Measurements from ENCODE around the gene IFITM1. TPM values are rescaled to one million over a fixed set of nuclear protein-coding genes. Genes with fewer than 3 reads are reported as not detected.
"Not testable (repeated sequence)": the region's sequence is repeated elsewhere in the genome, so short reads cannot be mapped to it uniquely, and the experiment has no call there.

IFITM1 gene
- total and polyA plus RNA-seq, 2 of the 4 experiments (the other 2 are of a cell fraction): 24.2 to 68.9 TPM

GRCh38 chr11:285894-286220, 28.0 kb upstream of the IFITM1 start:
- no peaks in the 10 kb centered on the region for H4K20me1 ChIP-seq (ENCODE audit: insufficient read depth, low read length)
- no peak overlapping the region for H3K14ac ChIP-seq (replicated peaks; ENCODE audit: low read depth, low read length)
- no peak for ATAC-seq (ENCODE audit: low read depth)
- in situ Hi-C loops (cut with MboI; ENCODE audit: low sequenced_read_pairs) (loop anchor here (10.0 kb wide), 1 partner anchor 61 kb away; no protein-coding TSS in a partner anchor), dilution Hi-C loops (cut with HindIII; ENCODE audit: low sequenced_read_pairs, unreplicated experiment) (no loop called here), intact Hi-C loops (cut with micrococcal nuclease) (no loop called here)
- H2BK5ac ChIP-seq (ENCODE audit: low read depth, low read length, poor library complexity, severe bottlenecking): no peak overlapping the region
- H3K9ac ChIP-seq (ENCODE audit: low read depth, low read length): no peak overlapping the region
- no peak overlapping the region for H3K27ac ChIP-seq (ENCODE audit: insufficient read depth, low read length)
- H4K5ac ChIP-seq (ENCODE audit: low read depth, low read length): no peak overlapping the region
- H3K4me3 ChIP-seq (ENCODE audit: insufficient read depth, low read depth, low read length): no peak overlapping the region
- BruUV-seq (replicated peaks): no TSS peak
- TF ChIP-seq RFX5 (IDR thresholded peaks at IDR 0.05; ENCODE audit: low read depth, low read length) (no peak), MAFK (IDR thresholded peaks at IDR 0.05; ENCODE audit: low read depth, low read length) (no peak), NFE2L2 (IDR thresholded peaks at IDR 0.05; ENCODE audit: low read depth, low read length) (no peak), MAZ (IDR thresholded peaks at IDR 0.05; ENCODE audit: borderline replicate concordance, low read depth, low read length) (no peak), CTCF (conservative IDR thresholded peaks at IDR 0.05; ENCODE audit: low read depth, low read length) (no peak), MXI1 (IDR thresholded peaks at IDR 0.05; ENCODE audit: borderline replicate concordance, low read depth, low read length) (no peak)
- CTCF ChIA-PET: no interaction called here
- H2BK120ac ChIP-seq (ENCODE audit: low read depth, low read length): no peak overlapping the region
- H2AK9ac ChIP-seq (replicated peaks; ENCODE audit: low read depth, low read length, poor library complexity): no peak overlapping the region
- H3K79me1 ChIP-seq (ENCODE audit: low read depth in 1 of 2, low read length in 2 of 2): peaks cover 0 to 7% of the 10 kb centered on the region in 2 experiments; a peak in 3 of 4 replicates
- H3K4ac ChIP-seq (ENCODE audit: low read depth, low read length): no peak overlapping the region
- DNase-seq: no peak
- no peak overlapping the region for H3K23ac ChIP-seq (ENCODE audit: low read depth, low read length)
- no peaks in the 10 kb centered on the region for H3K9me1 ChIP-seq (ENCODE audit: insufficient read depth, low read length)
- POLR2A ChIA-PET (ENCODE audit: unreplicated experiment): no interaction called here
- no peaks in the 10 kb centered on the region for H3K9me3 ChIP-seq (ENCODE audit: control insufficient read depth, insufficient read depth, low read length)
- H2BK15ac ChIP-seq (ENCODE audit: low read depth, low read length): no peak overlapping the region
- H3K56ac ChIP-seq (ENCODE audit: extremely low read depth, insufficient read depth, low read length): no peak overlapping the region
- H3K27me3 ChIP-seq (ENCODE audit: control insufficient read depth, insufficient read depth, low read length): peaks cover 44% of the 10 kb centered on the region
- WGBS, 2 experiments (ENCODE audit: extremely low coverage in 2 of 2, insufficient read length in 1 of 2): no CpG with 5 or more reads among the region's 8 CpGs
- H3K4me2 ChIP-seq (ENCODE audit: low read depth, low read length): no peak overlapping the region
- H3K18ac ChIP-seq (ENCODE audit: low read depth, low read length): no peak overlapping the region
- no peak overlapping the region for H4K91ac ChIP-seq (ENCODE audit: insufficient read depth, low read depth, low read length)
- H2AFZ ChIP-seq (replicated peaks; ENCODE audit: low read length, poor library complexity): peak overlapping the region; percentile 62
- H4K8ac ChIP-seq (ENCODE audit: low read depth in 2 of 2, low read length in 2 of 2): no peak overlapping the region
- H2BK20ac ChIP-seq (ENCODE audit: low read depth, low read length): no peak overlapping the region
- no peak overlapping the region for H2AK5ac ChIP-seq (ENCODE audit: low read depth, low read length)
- H3K4me1 ChIP-seq (ENCODE audit: control insufficient read depth, insufficient read depth, low read length): peaks cover 4% of the 10 kb centered on the region; the same call in 1 of the 2 replicates
- peaks cover 2% of the 10 kb centered on the region; the same call in 1 of the 2 replicates for H3K36me3 ChIP-seq (ENCODE audit: control insufficient read depth, insufficient read depth, low read length)

GRCh38 chr11:286977-287820, 26.6 kb upstream of the IFITM1 start:
- H3K9me3 ChIP-seq (ENCODE audit: control insufficient read depth, insufficient read depth, low read length); H2AK5ac ChIP-seq (ENCODE audit: low read depth, low read length); H3K18ac ChIP-seq (ENCODE audit: low read depth, low read length); H3K4ac ChIP-seq (ENCODE audit: low read depth, low read length); H3K79me1 ChIP-seq (ENCODE audit: low read depth in 1 of 2, low read length in 2 of 2); H3K27ac ChIP-seq (ENCODE audit: insufficient read depth, low read length); BruUV-seq (replicated peaks); H3K4me2 ChIP-seq (ENCODE audit: low read depth, low read length); H4K91ac ChIP-seq (ENCODE audit: insufficient read depth, low read depth, low read length); H3K9me1 ChIP-seq (ENCODE audit: insufficient read depth, low read length); H3K56ac ChIP-seq (ENCODE audit: extremely low read depth, insufficient read depth, low read length); dilution Hi-C loops (cut with HindIII; ENCODE audit: low sequenced_read_pairs, unreplicated experiment); H4K5ac ChIP-seq (ENCODE audit: low read depth, low read length); H3K4me1 ChIP-seq (ENCODE audit: control insufficient read depth, insufficient read depth, low read length); H2BK15ac ChIP-seq (ENCODE audit: low read depth, low read length); H4K8ac ChIP-seq (ENCODE audit: low read depth in 2 of 2, low read length in 2 of 2); H3K23ac ChIP-seq (ENCODE audit: low read depth, low read length); H3K36me3 ChIP-seq (ENCODE audit: control insufficient read depth, insufficient read depth, low read length); intact Hi-C loops (cut with micrococcal nuclease); H2AFZ ChIP-seq (replicated peaks; ENCODE audit: low read length, poor library complexity); H2BK120ac ChIP-seq (ENCODE audit: low read depth, low read length); H2BK20ac ChIP-seq (ENCODE audit: low read depth, low read length); CTCF ChIA-PET; ATAC-seq (ENCODE audit: low read depth); DNase-seq; H2AK9ac ChIP-seq (replicated peaks; ENCODE audit: low read depth, low read length, poor library complexity); H2BK5ac ChIP-seq (ENCODE audit: low read depth, low read length, poor library complexity, severe bottlenecking); H3K4me3 ChIP-seq (ENCODE audit: insufficient read depth, low read depth, low read length); H3K9ac ChIP-seq (ENCODE audit: low read depth, low read length); H3K14ac ChIP-seq (replicated peaks; ENCODE audit: low read depth, low read length); POLR2A ChIA-PET (ENCODE audit: unreplicated experiment); H4K20me1 ChIP-seq (ENCODE audit: insufficient read depth, low read length): not testable (repeated sequence)
- in situ Hi-C loops (cut with MboI; ENCODE audit: low sequenced_read_pairs): loop anchor here (10.0 kb wide), 1 partner anchor 62 kb away; no protein-coding TSS in a partner anchor
- H3K27me3 ChIP-seq (ENCODE audit: control insufficient read depth, insufficient read depth, low read length): peaks cover 31% of the 10 kb centered on the region
- WGBS, 2 experiments (ENCODE audit: extremely low coverage in 2 of 2, insufficient read length in 1 of 2): 90% methylated on average over 20 of the region's 27 CpGs; no CpG with 5 or more reads in 1 of the 2 experiments

Data from IMR-90 (cell line).